H9 (cell line): ENCODE data around the gene ADI1. TPM values are rescaled to one million over a fixed set of nuclear protein-coding genes. Genes with fewer than 3 reads are reported as not detected.

Experiments used
- DNase-seq: peaks from one replicate; pipeline ENCODE4 v3.0.0-alpha.2; 2017
- H2AFZ ChIP-seq: one replicate; pipeline ENCODE4 v1.6.1; 2013; ENCODE audit warnings: mild to moderate bottlenecking, low read length, control low read depth, moderate library complexity
- H2AK5ac ChIP-seq: 2 replicates; pipeline ENCODE4 v1.6.1; 2013; ENCODE audit warnings: low read length, control low read depth, mixed read lengths; ENCODE audit not compliant: insufficient read length
- H2BK120ac ChIP-seq: one replicate; pipeline ENCODE4 v1.6.1; 2013; ENCODE audit warnings: low read depth, mild to moderate bottlenecking, low read length, control low read depth, inconsistent platforms; ENCODE audit not compliant: poor library complexity, severe bottlenecking
- H2BK12ac ChIP-seq: 2 replicates; pipeline ENCODE4 v1.6.1; 2013; ENCODE audit warnings: low read length, control low read depth, mixed read lengths, low read depth; ENCODE audit not compliant: insufficient read length
- H2BK15ac ChIP-seq: 2 replicates; pipeline ENCODE4 v1.6.1; 2013; ENCODE audit warnings: low read depth, low read length, control low read depth
- H2BK20ac ChIP-seq: one replicate; pipeline ENCODE4 v1.6.1; 2013; ENCODE audit warnings: low read depth, mild to moderate bottlenecking, low read length, control low read depth, inconsistent platforms; ENCODE audit not compliant: poor library complexity, severe bottlenecking
- H2BK5ac ChIP-seq: 2 replicates; pipeline ENCODE4 v1.6.1; 2013; ENCODE audit warnings: low read length, control low read depth, mixed read lengths; ENCODE audit not compliant: insufficient read length
- H3K14ac ChIP-seq: 2 replicates; pipeline ENCODE4 v1.6.1; 2013; ENCODE audit warnings: low read length, control low read depth; ENCODE audit not compliant: insufficient read depth
- H3K18ac ChIP-seq: 2 replicates; pipeline ENCODE4 v1.6.1; 2013; ENCODE audit warnings: low read depth, mild to moderate bottlenecking, mixed read lengths, low read length, control low read depth; ENCODE audit not compliant: insufficient read length
- H3K23ac ChIP-seq: 2 replicates; pipeline ENCODE4 v1.6.1; 2013; ENCODE audit warnings: low read length, control low read depth, mixed read lengths, low read depth; ENCODE audit not compliant: insufficient read length
- H3K23me2 ChIP-seq: 2 replicates; pipeline ENCODE4 v1.6.1; 2013; ENCODE audit warnings: low read depth, mild to moderate bottlenecking, mixed read lengths, low read length, control low read depth; ENCODE audit not compliant: insufficient read length, poor library complexity, severe bottlenecking
- H3K27ac ChIP-seq: 2 replicates; pipeline ENCODE4 v1.5.1; 2013; ENCODE audit warnings: low read length, control low read depth, mixed read lengths, low read depth; ENCODE audit not compliant: insufficient read length
- H3K27me3 ChIP-seq: 2 replicates; pipeline ENCODE4 v1.6.1; 2013; ENCODE audit warnings: low read length, control low read depth, inconsistent platforms; ENCODE audit not compliant: insufficient read depth
- H3K4ac ChIP-seq: 2 replicates; pipeline ENCODE4 v1.6.1; 2013; ENCODE audit warnings: low read depth, mild to moderate bottlenecking, control low read depth, inconsistent platforms, low read length, moderate library complexity
- H3K4me1 ChIP-seq: 2 replicates; pipeline ENCODE4 v1.6.1; 2013; ENCODE audit warnings: low read length, control low read depth, inconsistent platforms; ENCODE audit not compliant: insufficient read depth
- H3K4me2 ChIP-seq: 2 replicates; pipeline ENCODE4 v1.6.1; 2013; ENCODE audit warnings: low read length, control low read depth, mixed read lengths; ENCODE audit not compliant: insufficient read length, insufficient read depth
- H3K56ac ChIP-seq: 2 replicates; pipeline ENCODE4 v1.6.1; 2013; ENCODE audit warnings: low read depth, mild to moderate bottlenecking, mixed read lengths, low read length, control low read depth; ENCODE audit not compliant: insufficient read length
- H3K79me1 ChIP-seq: 2 replicates; pipeline ENCODE4 v1.6.1; 2013; ENCODE audit warnings: low read depth, mild to moderate bottlenecking, moderate library complexity, low read length, control low read depth, inconsistent platforms; ENCODE audit not compliant: insufficient read depth, poor library complexity, severe bottlenecking
- H3K79me2 ChIP-seq: 2 replicates; pipeline ENCODE4 v1.6.1; 2013; ENCODE audit warnings: low read length, control low read depth, inconsistent platforms; ENCODE audit not compliant: insufficient read depth
- H3K9ac ChIP-seq: 2 replicates; pipeline ENCODE4 v1.6.1; 2013; ENCODE audit warnings: low read length, control low read depth, mixed read lengths; ENCODE audit not compliant: insufficient read length; ENCODE audit errors: extremely low read depth
- H3K9me3 ChIP-seq: one replicate; pipeline ENCODE4 v1.6.1; 2013; ENCODE audit warnings: low read depth, low read length, inconsistent platforms; ENCODE audit not compliant: control insufficient read depth
- H3T11ph ChIP-seq: one replicate; pipeline ENCODE4 v1.6.1; 2013; ENCODE audit warnings: mild to moderate bottlenecking, low read length, control low read depth, inconsistent platforms
- H4K20me1 ChIP-seq: one replicate; pipeline ENCODE4 v1.6.1; 2013; ENCODE audit not compliant: control insufficient read depth, insufficient read length, insufficient read depth
- H4K5ac ChIP-seq: 2 replicates; pipeline ENCODE4 v1.6.1; 2013; ENCODE audit warnings: low read depth, mild to moderate bottlenecking, mixed read lengths, low read length, control low read depth; ENCODE audit not compliant: insufficient read length
- H4K8ac ChIP-seq: replicated peaks from 2 replicates; pipeline ENCODE4 v1.6.1; 2013; ENCODE audit warnings: low read length, control low read depth, mixed read lengths, low read depth; ENCODE audit not compliant: insufficient read length
- H4K91ac ChIP-seq: 2 replicates; pipeline ENCODE4 v1.6.1; 2013; ENCODE audit warnings: low read depth, mild to moderate bottlenecking, moderate library complexity, mixed read lengths, low read length, control low read depth; ENCODE audit not compliant: insufficient read length
- H3K27ac Mint-ChIP-seq, 3 experiments: 2 replicates in 2 of 3; 3 replicates in 1 of 3; pipeline ENCODE4 v1.8.0; 2020 to 2021; ENCODE audit warnings: mixed read lengths in 3 of 3, mild to moderate bottlenecking in 1 of 3, moderate library complexity in 1 of 3
- H3K27me3 Mint-ChIP-seq: 2 replicates; pipeline ENCODE4 v1.8.0; 2021; ENCODE audit warnings: low read depth, mild to moderate bottlenecking, moderate library complexity, mixed read lengths
- H3K36me3 Mint-ChIP-seq, 3 experiments: 2 replicates in 2 of 3; 3 replicates in 1 of 3; pipeline ENCODE4 v1.8.0; 2020 to 2021; ENCODE audit warnings: low read depth in 3 of 3, mixed read lengths in 3 of 3; ENCODE audit not compliant: insufficient read depth in 1 of 3
- H3K4me1 Mint-ChIP-seq, 2 experiments: 2 replicates each; pipeline ENCODE4 v1.8.0; 2020; ENCODE audit warnings: mixed read lengths in 2 of 2
- H3K4me3 Mint-ChIP-seq, 2 experiments: 2 replicates in 1 of 2; 3 replicates in 1 of 2; pipeline ENCODE4 v1.8.0; 2020 to 2021; ENCODE audit warnings: mild to moderate bottlenecking in 2 of 2, mixed read lengths in 2 of 2, moderate library complexity in 1 of 2
- H3K9me3 Mint-ChIP-seq, 2 experiments: 2 replicates in 1 of 2; 3 replicates in 1 of 2; pipeline ENCODE4 v1.8.0; 2020; ENCODE audit warnings: mild to moderate bottlenecking in 2 of 2, mixed read lengths in 2 of 2, moderate library complexity in 1 of 2
- WGBS: extraction: QIAGEN DNeasy Blood & Tissue Kit; methylation state at CpG from one replicate; pipeline ENCODE4 v1.1.7; 2013; ENCODE audit warnings: missing lambda C conversion rate, low lambda C conversion rate, mixed read lengths; ENCODE audit not compliant: insufficient read length; ENCODE audit errors: extremely low coverage; 5-methylcytosine and 5-hydroxymethylcytosine counted together
- total RNA-seq: library from RNA; stranded (reverse); gene quantifications from 2 replicates; pipeline ENCODE4 v1.2.1, GENCODE V29; 2021
- TF ChIP-seq, protein P1 (sequence below): fragments of 200-600 bp; sonication (generic); conservative IDR thresholded peaks from 3 replicates; pipeline ENCODE4 v1.8.0; 2021; ENCODE audit warnings: antibody characterized with exemption, mild to moderate bottlenecking

Gene ADI1
- total RNA-seq, 1 experiment from 2014 or later = 23.4 TPM

DNA sequence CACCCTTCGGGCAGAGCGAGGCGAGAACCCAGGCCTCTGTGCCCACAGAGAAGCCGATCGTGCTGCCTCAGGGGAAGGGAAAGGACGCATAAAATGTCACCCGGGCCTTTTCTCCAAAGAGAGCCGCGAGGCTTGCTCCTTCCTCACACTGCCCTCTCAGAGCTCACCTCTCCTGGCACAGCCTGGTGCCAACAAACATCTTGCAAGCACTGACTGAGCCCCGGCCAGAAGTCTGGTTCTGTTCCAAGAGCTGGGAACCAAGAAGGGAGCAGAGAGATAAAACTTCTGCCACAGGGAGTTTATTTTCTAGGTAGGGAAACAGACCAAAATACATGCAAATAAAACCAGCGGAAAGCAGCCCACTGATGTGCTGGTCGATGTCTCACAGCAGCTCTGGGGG is 13.6 kb upstream of the ADI1 start:
- Histone ChIP-seq H4K91ac (no peak overlapping the region), H4K5ac (no peak overlapping the region), H3K23me2 (no peaks in the 10 kb centered on the region), H3K79me1 (no peaks in the 10 kb centered on the region), H3K4me2 (no peak overlapping the region), H3K9ac (no peak overlapping the region), H3K4ac (no peak overlapping the region), H2BK120ac (no peak overlapping the region), H2AFZ (no peak overlapping the region), H2BK20ac (no peak overlapping the region), H3K18ac (no peak overlapping the region), H4K20me1 (no peaks in the 10 kb centered on the region), H3K27me3 (no peaks in the 10 kb centered on the region), H3K14ac (no peak overlapping the region; the same call in 1 of the 2 replicates), H2BK12ac (no peak overlapping the region), H2AK5ac (no peak overlapping the region), H3K79me2 (no peaks in the 10 kb centered on the region), H3K56ac (no peak overlapping the region), H3K9me3 (no peaks in the 10 kb centered on the region), H3K23ac (no peak overlapping the region), H2BK15ac (no peak overlapping the region), H3K4me1 (no peaks in the 10 kb centered on the region; the same call in 1 of the 2 replicates), H3T11ph (no peak overlapping the region), H2BK5ac (no peak overlapping the region), H4K8ac (no peak overlapping the region), H3K27ac (no peak overlapping the region)
- TF ChIP-seq, protein P1, sequence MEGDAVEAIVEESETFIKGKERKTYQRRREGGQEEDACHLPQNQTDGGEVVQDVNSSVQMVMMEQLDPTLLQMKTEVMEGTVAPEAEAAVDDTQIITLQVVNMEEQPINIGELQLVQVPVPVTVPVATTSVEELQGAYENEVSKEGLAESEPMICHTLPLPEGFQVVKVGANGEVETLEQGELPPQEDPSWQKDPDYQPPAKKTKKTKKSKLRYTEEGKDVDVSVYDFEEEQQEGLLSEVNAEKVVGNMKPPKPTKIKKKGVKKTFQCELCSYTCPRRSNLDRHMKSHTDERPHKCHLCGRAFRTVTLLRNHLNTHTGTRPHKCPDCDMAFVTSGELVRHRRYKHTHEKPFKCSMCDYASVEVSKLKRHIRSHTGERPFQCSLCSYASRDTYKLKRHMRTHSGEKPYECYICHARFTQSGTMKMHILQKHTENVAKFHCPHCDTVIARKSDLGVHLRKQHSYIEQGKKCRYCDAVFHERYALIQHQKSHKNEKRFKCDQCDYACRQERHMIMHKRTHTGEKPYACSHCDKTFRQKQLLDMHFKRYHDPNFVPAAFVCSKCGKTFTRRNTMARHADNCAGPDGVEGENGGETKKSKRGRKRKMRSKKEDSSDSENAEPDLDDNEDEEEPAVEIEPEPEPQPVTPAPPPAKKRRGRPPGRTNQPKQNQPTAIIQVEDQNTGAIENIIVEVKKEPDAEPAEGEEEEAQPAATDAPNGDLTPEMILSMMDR = no peak
- Mint-ChIP-seq H3K4me1 (peaks cover 12 to 19% of the 10 kb centered on the region in 2 experiments), H3K36me3 (no peaks in the 10 kb centered on the region), H3K9me3 (no peaks in the 10 kb centered on the region; a peak in 1 of 5 replicates), H3K27ac (no peak overlapping the region), H3K4me3 (no peak overlapping the region), H3K27me3 (no peaks in the 10 kb centered on the region)
- WGBS = no CpG with 5 or more reads among the region's 12 CpGs
- DNase-seq = no peak
